ENCODE data around the gene INPP5D. TPM values are rescaled to one million over a fixed set of nuclear protein-coding genes. Genes with fewer than 3 reads are reported as not detected.

INPP5D gene
- total and polyA plus RNA-seq, 2 of the 13 experiments (the other 11 are each of a cell fraction or from before 2014, with no cell fraction given) = 16.7 to 18.0 TPM

- peak; percentile 84 for TF ChIP-seq PRDM10 (CRISPR knock-in tag; IDR thresholded peaks at IDR 0.05; ENCODE audit: low read depth)
- TF ChIP-seq ZNF598 (CRISPR knock-in tag; IDR thresholded peaks at IDR 0.05; ENCODE audit: borderline replicate concordance) = peak; percentile 77; the same call in 1 of the 2 replicates
- TF ChIP-seq ZNF720 (CRISPR knock-in tag; IDR thresholded peaks at IDR 0.05) = 0 out of 2 replicates have a peak, but pooled peaks have one; percentile 15
- peak; percentile 71; the same call in 1 of the 2 replicates for TF ChIP-seq SRF (IDR thresholded peaks at IDR 0.05; ENCODE audit: low read depth, low read length)
- TF ChIP-seq ZNF766 (CRISPR knock-in tag; IDR thresholded peaks at IDR 0.05; ENCODE audit: borderline replicate concordance) = 0 out of 2 replicates have a peak, but pooled peaks have one; percentile 39
- peak; percentile 74; the same call in 1 of the 2 replicates for TF ChIP-seq NRL (CRISPR knock-in tag; IDR thresholded peaks at IDR 0.05; ENCODE audit: borderline replicate concordance)
- no peak for TF ChIP-seq ZNF280D (CRISPR knock-in tag; IDR thresholded peaks at IDR 0.05)
- TF ChIP-seq GATAD2A (CRISPR knock-in tag; IDR thresholded peaks at IDR 0.05) = peak; percentile 82
- peak; percentile 94 for TF ChIP-seq NFKB2 (CRISPR knock-in tag; IDR thresholded peaks at IDR 0.05; ENCODE audit: borderline replicate concordance)
- TF ChIP-seq HNF4G (IDR thresholded peaks at IDR 0.05; ENCODE audit: borderline replicate concordance, low read depth, low read length) = peak; percentile 69; the same call in 1 of the 2 replicates
- TF ChIP-seq HNF4G (CRISPR knock-in tag; IDR thresholded peaks at IDR 0.05; ENCODE audit: borderline replicate concordance, low read depth) = no peak
- no peak; the same call in 1 of the 2 replicates for TF ChIP-seq SSRP1 (CRISPR knock-in tag; IDR thresholded peaks at IDR 0.05)
- TF ChIP-seq ATF1 (CRISPR knock-in tag; IDR thresholded peaks at IDR 0.05) = peak; percentile 98
- TF ChIP-seq SMAD9 (CRISPR knock-in tag; IDR thresholded peaks at IDR 0.05) = 0 out of 2 replicates have a peak, but pooled peaks have one; percentile 56
- TF ChIP-seq FOXA3 (CRISPR knock-in tag; IDR thresholded peaks at IDR 0.05) = peak; percentile 82
- peak; percentile 92; the same call in 2 of the 3 replicates for TF ChIP-seq MXI1 (IDR thresholded peaks at IDR 0.05; ENCODE audit: borderline replicate concordance, low read depth, low read length)
- TF ChIP-seq IKZF1 (IDR thresholded peaks at IDR 0.05) = no peak
- TF ChIP-seq ZNF503 (CRISPR knock-in tag; IDR thresholded peaks at IDR 0.05) = peak; percentile 50; the same call in 1 of the 2 replicates
- TF ChIP-seq DMAP1 (CRISPR knock-in tag; IDR thresholded peaks at IDR 0.05) = peak; percentile 87
- peak; percentile 95; the same call in 1 of the 2 replicates for TF ChIP-seq ZNF333 (CRISPR knock-in tag; IDR thresholded peaks at IDR 0.05; ENCODE audit: borderline replicate concordance)
- no peak for TF ChIP-seq NPAS2 (CRISPR knock-in tag; IDR thresholded peaks at IDR 0.05; ENCODE audit: borderline replicate concordance)
- TF ChIP-seq ZFP82 (CRISPR knock-in tag; IDR thresholded peaks at IDR 0.05; ENCODE audit: borderline replicate concordance) = peak; percentile 71; the same call in 1 of the 2 replicates
Measured at GRCh38 chr2:233251306-233252116, 191.4 kb downstream of the INPP5D start, which contains the start of gene ATG16L1 (continued).
